Lung (tissue), 12 donors: ENCODE data around the gene AGBL4. TPM values are rescaled to one million over a fixed set of nuclear protein-coding genes. Genes with fewer than 3 reads are reported as not detected.

Experiments used
- ATAC-seq: fragments of 200-7000 bp; cut with Tn5 transposase; one replicate; pipeline ENCODE4 v1.9.1; 2020; ENCODE audit warnings: moderate number of reproducible peaks; ENCODE audit not compliant: insufficient read depth, low FRiP score
- DNase-seq, 3 donors: peaks; one replicate each; pipeline ENCODE4 v3.0.0-alpha.2; 2013 to 2017
- H3K27ac ChIP-seq, 2 donors: one replicate each; pipeline ENCODE4 v1.5.1; 2013; ENCODE audit warnings: mild to moderate bottlenecking in 2 of 2, moderate library complexity in 2 of 2, control low read depth in 1 of 2, inconsistent platforms in 1 of 2, low read depth in 1 of 2, low read length in 1 of 2
- H3K27me3 ChIP-seq, 3 donors: one replicate each; pipeline ENCODE4 v1.5.1; 2013; ENCODE audit warnings: low read length in 2 of 3; ENCODE audit not compliant: control insufficient read depth in 3 of 3, insufficient read depth in 3 of 3
- H3K36me3 ChIP-seq, 4 donors: one replicate each; pipeline ENCODE4 v1.5.1; 2013; ENCODE audit warnings: low read length in 4 of 4, mild to moderate bottlenecking in 1 of 4, moderate library complexity in 1 of 4; ENCODE audit not compliant: control insufficient read depth in 4 of 4, insufficient read depth in 4 of 4
- H3K4me1 ChIP-seq, 5 donors: one replicate each; pipeline ENCODE4 v1.5.1; 2013; ENCODE audit warnings: low read length in 5 of 5, mild to moderate bottlenecking in 2 of 5, moderate library complexity in 1 of 5; ENCODE audit not compliant: control insufficient read depth in 5 of 5, insufficient read depth in 5 of 5
- H3K4me3 ChIP-seq: one replicate; pipeline ENCODE4 v1.5.1; 2013; ENCODE audit warnings: mild to moderate bottlenecking, control low read depth, moderate library complexity
- H3K9ac ChIP-seq, 2 donors: one replicate each; pipeline ENCODE4 v1.5.1; 2013; ENCODE audit warnings: low read length in 2 of 2, control low read depth in 1 of 2; ENCODE audit not compliant: insufficient read depth in 1 of 2
- H3K9me3 ChIP-seq, 4 donors: one replicate each; pipeline ENCODE4 v1.5.1; 2013; ENCODE audit warnings: low read length in 3 of 4, mild to moderate bottlenecking in 1 of 4, moderate library complexity in 1 of 4; ENCODE audit not compliant: control insufficient read depth in 4 of 4, insufficient read depth in 3 of 4
- WGBS, 2 donors: extraction: QIAGEN DNeasy Blood & Tissue Kit; methylation state at CpG; one replicate each; pipeline ENCODE4 v1.1.7; 2013; 5-methylcytosine and 5-hydroxymethylcytosine counted together
- polyA plus RNA-seq, 2 donors: library from polyadenylated mRNA; stranded (reverse); fragments of 200-250 nt; gene quantifications; one replicate each; pipeline ENCODE4 v1.2.1, GENCODE V29; 2013
- total RNA-seq, 2 donors: library from RNA; depleted of rRNA in 1 of 2; stranded (reverse); fragments of >200 nt in 1 of 2; gene quantifications; one replicate each; pipeline ENCODE4 v1.2.1, GENCODE V29; 2014 to 2021
- TF ChIP-seq, protein P1 (sequence below): IDR thresholded peaks from 2 replicates; pipeline ENCODE4 v1.5.1; 2012; ENCODE audit warnings: mild to moderate bottlenecking; ENCODE audit errors: control extremely low read depth, extremely low read depth
- donor health status: control.
- donor health status: control.
- donor health status: Bipolar disorder and iron deficiency.
- donor health status: healthy.
- donor health status: DM: yes; HTN: yes; CAD: no.

Gene AGBL4
- total and polyA plus RNA-seq, 4 donors: 0.24 to 7.5 (median 2.6) TPM

DNA sequence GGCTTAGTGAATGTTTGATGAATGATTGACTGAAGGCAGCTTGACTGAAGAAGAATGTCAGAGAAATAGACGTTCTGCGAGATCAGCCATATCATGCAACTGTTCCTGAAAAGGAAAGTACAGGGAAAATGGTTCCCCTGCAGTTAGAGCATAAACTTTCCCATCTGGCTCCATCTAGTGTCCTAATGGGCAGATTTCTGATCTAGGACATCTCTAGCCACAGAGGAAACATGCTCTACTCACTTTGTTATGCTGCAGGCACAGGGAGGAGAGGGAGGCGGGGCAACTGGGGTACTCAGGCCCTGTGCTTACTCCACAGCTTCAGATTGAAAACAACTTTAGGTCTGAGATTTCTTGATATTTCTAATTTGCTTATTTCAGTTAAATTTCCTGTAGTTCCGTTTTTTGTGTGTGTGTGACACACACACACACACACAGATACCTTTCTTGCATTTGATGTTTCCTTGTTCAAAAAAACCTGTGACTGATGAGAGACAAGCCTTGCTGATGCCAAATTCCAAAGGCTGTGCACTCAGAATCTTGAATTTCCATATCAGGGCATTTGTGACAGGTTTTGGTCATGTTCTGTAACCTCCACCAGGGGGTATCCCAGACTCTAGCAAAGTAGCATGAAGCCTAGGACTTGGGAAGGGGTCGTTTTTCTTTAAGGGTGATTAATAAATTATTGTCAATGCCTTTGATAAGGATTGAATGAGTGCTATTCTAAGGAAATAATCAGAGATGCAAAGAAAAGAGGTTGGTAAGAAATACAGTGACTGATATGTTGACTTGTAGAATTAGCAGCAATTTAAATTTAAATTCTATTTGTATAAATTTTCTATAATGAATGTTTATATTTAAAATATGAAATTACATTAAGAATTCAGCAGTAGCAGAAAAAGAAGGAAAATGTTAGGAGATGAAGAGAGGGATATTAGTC is 1107.4 kb downstream of the AGBL4 start:
- H3K27ac ChIP-seq: no peak overlapping the region
- ATAC-seq: no peak
- H3K4me1 ChIP-seq: peaks cover 0 to 4% (median 0%) of the 10 kb centered on the region in 5 donors
- peak; percentile 58 to 89 (median 83) for DNase-seq
- H3K27me3 ChIP-seq: no peaks in the 10 kb centered on the region
- H3K9me3 ChIP-seq: peaks cover 0 to 3% (median 0%) of the 10 kb centered on the region in 4 donors
- TF ChIP-seq, protein P1, sequence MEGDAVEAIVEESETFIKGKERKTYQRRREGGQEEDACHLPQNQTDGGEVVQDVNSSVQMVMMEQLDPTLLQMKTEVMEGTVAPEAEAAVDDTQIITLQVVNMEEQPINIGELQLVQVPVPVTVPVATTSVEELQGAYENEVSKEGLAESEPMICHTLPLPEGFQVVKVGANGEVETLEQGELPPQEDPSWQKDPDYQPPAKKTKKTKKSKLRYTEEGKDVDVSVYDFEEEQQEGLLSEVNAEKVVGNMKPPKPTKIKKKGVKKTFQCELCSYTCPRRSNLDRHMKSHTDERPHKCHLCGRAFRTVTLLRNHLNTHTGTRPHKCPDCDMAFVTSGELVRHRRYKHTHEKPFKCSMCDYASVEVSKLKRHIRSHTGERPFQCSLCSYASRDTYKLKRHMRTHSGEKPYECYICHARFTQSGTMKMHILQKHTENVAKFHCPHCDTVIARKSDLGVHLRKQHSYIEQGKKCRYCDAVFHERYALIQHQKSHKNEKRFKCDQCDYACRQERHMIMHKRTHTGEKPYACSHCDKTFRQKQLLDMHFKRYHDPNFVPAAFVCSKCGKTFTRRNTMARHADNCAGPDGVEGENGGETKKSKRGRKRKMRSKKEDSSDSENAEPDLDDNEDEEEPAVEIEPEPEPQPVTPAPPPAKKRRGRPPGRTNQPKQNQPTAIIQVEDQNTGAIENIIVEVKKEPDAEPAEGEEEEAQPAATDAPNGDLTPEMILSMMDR: no peak
- WGBS, 2 donors: 30 to 52% methylated on average over 5 of the region's 5 CpGs
- H3K36me3 ChIP-seq: no peaks in the 10 kb centered on the region
- no peak overlapping the region for H3K4me3 ChIP-seq
- no peak overlapping the region for H3K9ac ChIP-seq

DNA sequence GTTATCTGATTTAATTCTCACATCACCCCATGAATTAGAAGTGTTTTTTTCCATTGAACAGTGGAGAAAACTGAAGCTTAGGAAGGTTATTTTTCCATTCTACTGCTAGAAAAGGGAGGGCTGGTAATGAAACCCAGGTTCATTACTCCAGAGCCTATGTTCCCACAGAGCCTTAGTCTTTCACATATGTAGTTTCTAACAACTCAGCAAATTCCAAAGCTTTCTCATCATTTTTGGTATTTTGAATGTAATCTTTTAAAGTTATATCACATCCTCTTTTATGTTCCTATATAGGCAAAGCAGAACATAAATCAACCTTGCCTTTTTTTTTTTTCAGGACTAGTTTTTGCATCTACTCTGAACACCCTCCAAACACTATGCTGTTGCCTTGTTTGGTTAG is 1115.1 kb downstream of the AGBL4 start:
- Histone ChIP-seq H3K27me3 (no peaks in the 10 kb centered on the region), H3K27ac (no peak overlapping the region), H3K9me3 (peaks cover 0 to 3% (median 0%) of the 10 kb centered on the region in 4 donors), H3K9ac (no peak overlapping the region), H3K36me3 (no peaks in the 10 kb centered on the region), H3K4me3 (no peak overlapping the region), H3K4me1 (peaks cover 0 to 15% (median 0%) of the 10 kb centered on the region in 5 donors)
- TF ChIP-seq, protein P1: no peak
- no peak for ATAC-seq
- DNase-seq: peak in 1 of 3 donors; percentile 31

DNA sequence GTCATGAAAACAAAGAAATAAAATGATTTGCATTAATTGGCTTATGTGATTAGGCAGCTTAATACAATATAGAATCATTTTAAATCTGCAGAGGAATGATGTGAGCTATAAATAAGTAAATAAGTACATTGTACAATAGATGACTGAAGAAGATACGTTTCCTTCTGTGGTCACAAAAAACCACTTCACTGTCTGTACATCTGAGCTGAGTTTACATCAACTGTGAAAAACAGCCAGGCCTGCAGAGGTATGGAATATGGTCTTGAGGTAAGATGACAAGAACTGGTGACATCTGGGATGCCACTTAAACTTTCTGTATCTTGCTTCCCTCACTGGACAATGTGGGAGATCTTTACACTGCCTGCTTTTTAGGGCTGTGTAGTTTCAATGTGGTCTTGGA is 1117.0 kb downstream of the AGBL4 start:
- DNase-seq: no peak
- no peak overlapping the region for H3K4me3 ChIP-seq
- H3K27ac ChIP-seq: no peak overlapping the region
- H3K36me3 ChIP-seq: no peaks in the 10 kb centered on the region
- peaks cover 0 to 15% (median 0%) of the 10 kb centered on the region in 5 donors for H3K4me1 ChIP-seq
- TF ChIP-seq, protein P1: no peak
- no peak overlapping the region for H3K9ac ChIP-seq
- no peaks in the 10 kb centered on the region for H3K27me3 ChIP-seq
- WGBS, 2 donors: 60 to 70% methylated on average over 1 of the region's 1 CpG
- H3K9me3 ChIP-seq: peaks cover 0 to 5% (median 0%) of the 10 kb centered on the region in 4 donors
- no peak for ATAC-seq
